ENCODE measurements around the gene TLE1. TPM values are rescaled to one million over a fixed set of nuclear protein-coding genes. Genes with fewer than 3 reads are reported as not detected.

TLE1 gene
- total and polyA plus RNA-seq, 9 of the 15 experiments (the other 6 are each of a cell fraction or from before 2014, with no cell fraction given), result 0.11 TPM; not detected in 8

DNA sequence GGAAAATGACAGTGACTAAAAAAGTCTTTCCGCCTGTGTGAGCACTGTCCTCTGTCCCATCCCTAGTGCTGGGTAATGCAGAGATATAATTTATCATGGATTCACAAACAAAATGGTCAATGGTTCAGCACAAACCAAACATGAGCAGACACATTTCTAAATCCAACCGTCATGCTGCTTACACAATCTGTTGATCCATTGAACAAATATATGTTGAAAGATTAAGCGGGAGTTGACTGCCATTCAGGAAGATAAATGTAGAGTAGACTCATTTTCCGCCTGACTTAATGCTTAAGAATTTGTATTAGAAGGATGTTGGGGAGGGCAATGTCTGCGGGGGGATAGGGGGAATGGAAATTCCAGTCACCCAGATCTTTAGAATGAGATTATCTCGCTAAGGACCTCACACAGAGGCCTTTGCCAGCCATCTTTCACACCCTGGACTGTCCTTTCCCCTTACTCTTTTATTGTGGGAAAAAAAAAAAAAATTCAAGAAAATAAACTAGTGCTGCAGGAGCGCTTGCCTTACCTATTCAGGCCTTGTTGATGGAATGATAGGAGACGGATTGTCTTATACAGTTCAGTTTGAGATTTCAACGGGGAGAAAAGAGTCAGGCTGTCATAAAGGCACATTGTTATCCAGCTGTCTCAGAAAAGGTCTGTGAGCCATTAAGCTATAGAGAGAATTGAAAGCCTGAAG is 153.7 kb downstream of the TLE1 start (continued):
- TF ChIP-seq MCM2 (IDR thresholded peaks at IDR 0.05; ENCODE audit: low read depth), result no peak
- TF ChIP-seq REST (IDR thresholded peaks at IDR 0.05; ENCODE audit: borderline replicate concordance), result no peak
- TF ChIP-seq REST (CRISPR knock-in tag; IDR thresholded peaks at IDR 0.05; ENCODE audit: low read depth), result no peak
- no peak for TF ChIP-seq FOXK1 (CRISPR knock-in tag; IDR thresholded peaks at IDR 0.05; ENCODE audit: borderline replicate concordance)
- TF ChIP-seq KHSRP (IDR thresholded peaks at IDR 0.05), result no peak
- no peak for TF ChIP-seq FIP1L1 (IDR thresholded peaks at IDR 0.05; ENCODE audit: low read depth, low read length, poor library complexity, severe bottlenecking)
- TF ChIP-seq TAF7 (tag; IDR thresholded peaks at IDR 0.05), result no peak
- no peak for TF ChIP-seq EP400 (IDR thresholded peaks at IDR 0.05)
- no peak for TF ChIP-seq ZNF764 (CRISPR knock-in tag; IDR thresholded peaks at IDR 0.05; ENCODE audit: low read depth)
- TF ChIP-seq HDAC2 (IDR thresholded peaks at IDR 0.05), result no peak
- no peak for TF ChIP-seq ARID1B (IDR thresholded peaks at IDR 0.05)
- TF ChIP-seq BRD4 (IDR thresholded peaks at IDR 0.05), result no peak
- no peak for TF ChIP-seq CTBP1 (IDR thresholded peaks at IDR 0.05; ENCODE audit: borderline replicate concordance)
